ENCODE results near the gene CDH5.

CDH5 gene

DNA sequence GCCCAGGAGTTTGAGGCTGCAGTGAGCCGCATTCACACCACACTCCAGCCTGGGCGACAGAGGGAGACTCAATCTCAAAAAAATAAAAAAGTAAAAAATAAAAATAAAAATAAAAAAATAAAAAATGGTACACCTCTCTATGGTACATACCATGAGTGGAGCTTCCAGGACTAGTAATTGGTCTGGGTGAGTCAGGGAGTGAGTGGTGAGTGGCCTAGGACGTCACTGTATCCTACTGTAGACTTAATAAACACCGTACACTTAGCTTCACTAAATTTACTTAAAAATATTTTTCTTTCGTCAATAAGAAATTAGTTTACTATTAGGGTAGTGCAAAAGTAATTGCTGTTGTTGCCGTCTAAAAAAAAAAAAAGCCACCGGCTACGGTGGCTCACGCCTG is 9.0 kb downstream of the CDH5 start:
- DNase-seq, result no peak

DNA sequence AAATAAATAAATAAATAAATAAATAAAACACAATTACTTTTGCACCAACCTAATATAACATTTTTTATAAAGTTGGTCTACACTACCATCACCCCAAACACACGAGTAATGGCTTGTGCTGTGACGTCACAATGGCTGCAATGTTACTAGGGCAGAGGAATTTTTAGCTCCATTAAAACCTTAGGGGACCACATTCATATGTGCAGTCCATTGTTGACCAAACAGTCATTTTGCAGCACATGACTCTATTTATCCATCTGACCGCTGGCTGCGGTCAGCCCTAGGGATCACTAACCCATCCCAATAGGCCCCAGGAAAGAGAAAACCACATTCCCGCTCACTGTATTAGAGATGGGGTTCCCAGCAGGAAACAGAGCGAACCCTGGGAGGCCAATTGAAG is 9.6 kb downstream of the CDH5 start:
- DNase-seq, result no peak

DNA sequence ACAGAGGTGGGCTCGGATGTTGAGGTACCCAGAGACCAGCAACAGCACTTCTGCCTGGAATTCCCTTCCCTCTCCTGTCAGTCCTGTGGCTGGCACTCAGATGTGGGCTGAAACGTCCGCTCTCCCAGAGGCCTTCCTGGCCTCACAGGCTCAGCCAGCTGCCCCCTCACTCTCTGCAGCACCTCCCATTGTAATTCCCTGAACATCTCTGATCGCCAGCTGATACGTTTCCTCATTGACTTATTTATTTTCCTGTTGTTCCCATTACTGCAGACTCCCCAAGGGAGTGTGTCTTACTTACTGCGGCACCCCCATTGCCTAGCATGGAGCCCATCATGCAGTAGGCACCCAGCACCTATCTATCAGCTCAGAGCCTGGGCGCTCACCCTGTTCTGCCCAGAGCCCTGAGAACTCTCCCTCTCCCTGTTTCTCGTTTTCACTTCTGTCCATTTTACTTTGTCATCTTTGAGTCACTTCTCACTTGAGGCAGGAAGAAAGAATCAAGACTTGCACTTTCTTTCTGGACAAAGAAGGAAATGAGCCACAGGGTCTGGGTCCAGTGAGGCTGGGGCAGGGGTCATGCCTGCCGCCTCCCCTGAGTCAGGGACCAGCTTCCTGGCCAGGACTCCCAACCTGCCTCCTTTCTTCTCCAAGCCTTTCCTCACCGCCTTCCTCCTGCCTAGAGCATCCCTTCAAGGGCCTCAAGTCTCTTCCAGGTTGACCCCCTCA is 10.2 kb downstream of the CDH5 start:
- DNase-seq, result no peak

DNA sequence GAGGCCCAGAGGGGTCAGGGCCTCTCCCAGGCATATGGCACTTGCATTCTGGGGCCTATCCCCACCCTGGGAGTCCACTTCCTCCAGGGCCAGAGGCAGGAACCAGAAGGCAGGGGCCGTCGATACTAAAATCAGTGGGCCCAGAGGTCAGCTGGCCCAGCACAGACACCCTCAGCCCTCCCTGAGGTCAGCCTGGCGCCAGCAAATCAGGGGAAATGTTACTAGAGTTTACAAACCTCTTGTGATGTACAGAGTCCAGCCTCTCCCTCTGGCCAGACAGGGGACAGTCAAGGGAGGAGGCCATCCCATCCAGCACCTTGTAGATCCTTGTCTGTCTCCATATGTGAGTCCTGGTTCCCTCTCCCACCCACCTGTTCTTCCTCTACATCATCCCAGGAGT is 10.8 kb downstream of the CDH5 start:
- no peak for DNase-seq

DNA sequence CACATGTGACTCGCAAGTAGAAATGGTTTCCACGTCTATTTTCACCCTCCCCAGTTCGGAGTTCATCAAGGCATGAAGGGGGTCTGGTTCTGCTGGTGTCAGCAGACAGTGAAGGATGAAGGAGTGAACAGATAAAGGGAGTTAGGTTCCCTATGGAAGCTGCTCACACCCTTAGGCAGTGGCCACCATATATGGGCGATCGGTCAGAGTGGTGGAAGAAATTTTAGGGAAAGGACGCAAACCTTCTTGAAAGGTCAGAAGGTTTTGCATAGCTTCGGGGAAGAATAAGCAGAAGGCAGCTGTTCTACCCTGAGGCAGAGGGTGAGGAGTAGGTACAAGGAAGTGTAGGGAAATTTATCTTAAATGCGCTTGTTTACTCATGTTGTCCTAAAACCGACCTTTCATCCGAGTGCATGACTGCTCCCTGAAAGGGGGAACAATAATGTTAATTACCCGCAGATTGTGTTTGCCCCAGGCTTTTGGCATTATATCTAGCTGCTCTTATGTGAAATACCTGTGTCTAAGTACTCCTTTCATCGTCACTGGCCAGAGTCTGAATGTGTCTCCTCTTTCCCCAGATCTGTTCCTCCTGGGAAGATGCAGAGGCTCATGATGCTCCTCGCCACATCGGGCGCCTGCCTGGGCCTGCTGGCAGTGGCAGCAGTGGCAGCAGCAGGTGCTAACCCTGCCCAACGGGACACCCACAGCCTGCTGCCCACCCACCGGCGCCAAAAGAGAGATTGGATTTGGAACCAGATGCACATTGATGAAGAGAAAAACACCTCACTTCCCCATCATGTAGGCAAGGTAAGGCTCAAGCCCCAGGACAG is 12.5 kb downstream of the CDH5 start:
- DNase-seq, result no peak

DNA sequence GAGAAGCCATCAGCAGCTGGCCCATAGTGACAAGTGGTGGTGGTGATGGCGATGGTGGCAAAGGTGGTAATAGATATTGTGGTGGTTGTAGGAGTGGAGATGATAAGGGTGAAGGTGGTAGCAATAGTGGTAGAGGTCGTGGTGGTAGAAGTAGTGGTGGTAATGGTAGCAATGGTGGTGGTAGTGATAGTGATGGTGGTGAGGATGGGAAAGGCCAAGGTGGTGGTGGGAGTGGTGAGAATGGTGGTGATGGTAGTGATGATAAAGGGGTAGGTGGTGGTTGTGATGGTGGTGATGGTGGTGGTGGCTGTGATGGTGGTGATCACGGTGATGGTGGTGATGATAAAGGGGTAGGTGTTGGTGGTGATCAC is 13.1 kb downstream of the CDH5 start:
- no peak for DNase-seq

DNA sequence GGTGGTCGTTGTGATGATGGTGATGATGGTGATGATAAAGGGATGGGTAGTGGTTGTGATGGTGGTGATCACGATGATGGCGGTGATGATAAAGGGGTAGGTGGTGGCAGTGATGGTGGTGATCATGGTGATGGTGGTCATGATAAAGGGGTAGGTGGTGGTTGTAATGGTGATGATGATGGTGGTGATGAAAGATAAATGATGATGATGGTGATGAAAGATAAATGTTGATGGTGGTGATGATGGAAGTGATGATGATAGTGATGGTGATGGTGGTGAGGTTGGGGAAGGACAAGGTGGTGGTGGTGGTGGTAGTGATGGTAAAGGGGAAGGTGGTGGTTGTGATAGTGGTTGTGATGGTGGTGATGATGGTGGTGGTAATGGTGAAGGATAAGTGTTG is 13.9 kb downstream of the CDH5 start:
- DNase-seq, result no peak

DNA sequence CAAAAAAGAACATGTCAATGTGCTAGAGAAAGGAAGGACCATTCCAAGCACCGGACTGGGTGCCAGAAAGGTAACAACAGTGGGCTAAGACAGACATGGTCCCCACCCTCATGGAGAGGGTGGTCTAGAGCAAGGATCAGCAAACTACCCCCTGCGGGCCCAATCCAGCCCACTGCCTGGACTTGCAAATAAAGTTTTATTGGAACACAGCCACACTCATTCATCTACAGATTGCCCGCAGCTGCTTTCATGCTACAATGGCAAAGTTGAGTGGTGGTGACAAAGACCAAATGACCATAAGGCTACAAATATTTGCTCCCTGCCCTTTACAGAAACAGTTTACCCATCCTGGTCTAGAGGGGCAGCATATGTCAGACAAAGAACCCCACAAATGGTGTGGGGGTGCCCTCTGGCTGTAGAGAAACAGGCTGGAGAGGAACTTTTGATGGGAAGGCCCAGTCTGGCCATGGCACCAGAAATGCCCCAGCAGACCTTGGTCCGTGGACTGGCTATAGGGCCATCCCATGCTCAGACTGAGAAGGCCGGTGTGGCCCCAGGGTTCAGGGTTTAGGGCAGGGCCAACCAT is 15.2 kb downstream of the CDH5 start:
- DNase-seq, result no peak

DNA sequence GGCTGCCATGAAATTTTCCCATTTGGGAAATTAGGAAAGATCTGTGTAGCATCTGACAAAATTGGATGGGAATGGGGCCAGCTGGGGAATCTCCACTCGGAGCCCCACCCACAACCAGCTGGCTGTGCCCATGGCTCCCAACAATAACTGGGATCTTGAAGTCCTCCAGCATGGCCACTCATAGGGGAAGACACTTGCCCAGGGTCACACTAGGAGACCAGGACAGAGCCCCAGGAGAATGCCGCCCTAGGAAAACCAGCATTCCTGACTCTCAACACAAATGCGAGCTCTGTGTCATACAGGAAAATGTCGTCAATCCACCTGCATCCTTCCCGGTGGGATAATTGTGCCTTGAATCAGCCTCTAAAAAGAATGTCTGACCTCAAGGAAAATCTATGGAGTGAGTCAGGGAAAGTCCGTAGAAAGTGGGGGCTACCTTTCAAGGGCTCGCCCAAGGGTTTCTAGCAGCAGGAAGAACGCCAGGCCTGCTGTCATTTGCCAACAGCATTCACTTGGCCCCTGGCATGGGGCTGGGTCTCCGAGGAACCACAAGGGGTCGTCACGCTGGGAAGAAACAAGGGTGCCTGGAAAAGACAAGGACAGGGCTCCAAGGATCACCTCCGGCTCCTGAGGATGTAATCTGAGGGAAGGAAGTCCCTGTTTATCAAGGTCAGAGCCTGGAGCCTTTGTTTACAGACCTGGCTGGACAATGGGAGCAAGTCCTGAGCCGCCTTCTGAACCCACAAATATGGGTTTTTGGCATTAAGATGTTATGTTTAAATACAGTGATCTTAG is 15.9 kb downstream of the CDH5 start:
- no peak for DNase-seq

DNA sequence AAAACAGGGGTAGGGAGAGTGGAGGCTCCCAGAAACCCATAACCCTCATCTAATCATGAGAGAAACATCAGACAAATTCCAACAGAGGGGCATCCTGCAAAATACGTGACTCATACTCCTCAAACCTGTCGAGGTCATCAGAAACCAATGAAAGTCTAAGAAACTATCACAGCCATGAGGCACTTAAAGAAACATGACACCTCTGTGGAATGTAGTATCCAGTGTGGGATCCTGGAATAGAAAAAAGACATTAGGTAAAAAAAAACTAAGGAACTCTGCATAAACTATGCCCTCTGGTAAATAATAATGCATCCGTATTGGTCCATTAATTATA is 16.4 kb downstream of the CDH5 start:
- DNase-seq, result no peak

DNA sequence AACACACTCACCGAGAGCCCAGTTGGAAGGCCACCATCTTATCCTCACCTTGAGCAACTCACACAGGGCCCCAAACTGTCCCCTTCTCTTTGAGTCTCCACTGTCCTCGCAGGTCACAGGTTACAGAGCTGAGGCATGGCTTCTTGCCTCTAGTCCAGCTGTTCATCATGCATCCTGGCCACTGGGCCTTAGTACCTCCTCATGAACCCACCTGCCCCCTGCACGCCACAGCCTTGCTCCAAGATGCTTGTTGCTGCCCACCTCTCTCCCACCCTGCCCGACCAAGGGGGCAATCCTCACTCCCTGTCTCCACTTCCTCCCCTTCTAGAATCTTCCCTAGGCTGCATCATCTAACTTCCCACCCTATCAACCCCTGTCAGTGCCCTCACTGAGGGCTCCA is 17.1 kb downstream of the CDH5 start:
- no peak for DNase-seq

DNA sequence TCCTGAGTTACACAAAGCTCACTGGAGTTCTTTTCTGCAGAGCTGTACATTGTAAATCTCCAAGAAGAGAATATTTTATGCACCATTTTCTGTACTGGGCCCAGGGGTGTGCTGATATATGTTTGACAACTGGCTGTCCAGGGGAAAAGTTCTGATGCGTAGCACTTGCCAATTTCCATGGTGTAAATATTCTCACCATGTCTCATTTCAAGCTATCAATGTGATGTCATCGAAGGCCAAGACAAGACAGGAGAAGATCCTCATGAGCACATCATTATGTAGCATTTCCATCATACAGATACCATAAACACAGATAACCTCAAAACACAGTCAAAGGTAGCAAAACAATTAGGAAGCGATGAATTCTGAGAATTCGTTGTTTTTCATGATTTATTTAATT is 18.9 kb downstream of the CDH5 start:
- DNase-seq, result no peak

DNA sequence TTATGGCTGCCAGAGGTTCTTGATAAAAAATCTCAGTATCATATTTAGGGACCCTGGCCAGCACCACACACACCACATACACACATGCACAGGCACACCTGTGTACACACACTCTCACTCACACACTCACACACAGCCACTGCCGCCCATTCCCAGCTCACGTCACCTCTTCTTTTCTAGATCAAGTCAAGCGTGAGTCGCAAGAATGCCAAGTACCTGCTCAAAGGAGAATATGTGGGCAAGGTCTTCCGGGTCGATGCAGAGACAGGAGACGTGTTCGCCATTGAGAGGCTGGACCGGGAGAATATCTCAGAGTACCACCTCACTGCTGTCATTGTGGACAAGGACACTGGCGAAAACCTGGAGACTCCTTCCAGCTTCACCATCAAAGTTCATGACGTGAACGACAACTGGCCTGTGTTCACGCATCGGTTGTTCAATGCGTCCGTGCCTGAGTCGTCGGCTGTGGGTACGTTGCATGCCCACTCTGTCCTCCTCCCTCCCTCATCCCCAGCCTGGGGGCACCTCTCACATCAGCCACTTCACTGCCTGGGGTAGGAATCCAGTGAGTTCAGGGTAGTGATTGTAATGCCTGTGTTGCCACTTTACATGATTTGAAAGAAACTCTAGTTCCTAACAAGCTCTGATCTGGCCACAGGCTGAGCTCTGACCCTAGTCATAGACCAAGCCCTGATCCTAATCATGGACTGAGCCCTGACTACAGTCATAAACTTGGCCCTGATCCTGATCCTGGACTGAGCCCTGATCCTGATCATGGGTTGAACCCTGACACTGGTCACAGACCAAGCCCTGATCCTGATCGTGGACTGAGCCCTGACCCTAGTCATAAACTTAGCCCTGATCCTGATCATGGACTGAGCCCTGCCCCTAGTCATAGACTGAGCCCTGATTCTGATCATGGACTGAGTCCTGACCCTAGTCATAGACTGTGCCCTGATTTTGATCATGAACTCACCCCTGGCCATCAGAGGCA is 20.4 kb downstream of the CDH5 start:
- no peak for DNase-seq

DNA sequence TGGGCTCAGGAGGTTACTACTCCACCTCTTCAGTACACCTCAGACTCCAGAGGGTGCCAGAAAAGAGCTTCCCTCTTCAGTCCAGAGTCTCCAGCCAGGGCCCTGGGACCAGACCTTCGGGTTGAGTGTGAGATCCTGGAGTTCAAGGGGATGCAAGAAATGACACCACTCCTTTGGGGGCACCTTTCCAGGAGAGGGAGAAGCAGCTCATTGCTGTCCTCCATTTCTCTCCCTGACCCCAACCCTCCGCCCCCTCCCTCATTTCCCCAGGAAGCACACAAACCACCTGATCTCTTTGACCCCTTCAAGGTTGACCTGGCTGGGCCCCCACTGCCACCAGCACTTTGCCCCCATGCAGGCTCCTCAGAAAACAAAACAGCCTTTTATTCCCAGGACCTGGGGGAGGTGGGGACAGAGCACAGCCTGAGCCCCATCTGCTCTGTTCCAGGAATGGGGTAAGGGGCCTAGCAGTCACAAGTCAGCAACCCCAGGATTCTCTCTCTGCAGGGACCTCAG is 21.4 kb downstream of the CDH5 start:
- no peak for DNase-seq

DNA sequence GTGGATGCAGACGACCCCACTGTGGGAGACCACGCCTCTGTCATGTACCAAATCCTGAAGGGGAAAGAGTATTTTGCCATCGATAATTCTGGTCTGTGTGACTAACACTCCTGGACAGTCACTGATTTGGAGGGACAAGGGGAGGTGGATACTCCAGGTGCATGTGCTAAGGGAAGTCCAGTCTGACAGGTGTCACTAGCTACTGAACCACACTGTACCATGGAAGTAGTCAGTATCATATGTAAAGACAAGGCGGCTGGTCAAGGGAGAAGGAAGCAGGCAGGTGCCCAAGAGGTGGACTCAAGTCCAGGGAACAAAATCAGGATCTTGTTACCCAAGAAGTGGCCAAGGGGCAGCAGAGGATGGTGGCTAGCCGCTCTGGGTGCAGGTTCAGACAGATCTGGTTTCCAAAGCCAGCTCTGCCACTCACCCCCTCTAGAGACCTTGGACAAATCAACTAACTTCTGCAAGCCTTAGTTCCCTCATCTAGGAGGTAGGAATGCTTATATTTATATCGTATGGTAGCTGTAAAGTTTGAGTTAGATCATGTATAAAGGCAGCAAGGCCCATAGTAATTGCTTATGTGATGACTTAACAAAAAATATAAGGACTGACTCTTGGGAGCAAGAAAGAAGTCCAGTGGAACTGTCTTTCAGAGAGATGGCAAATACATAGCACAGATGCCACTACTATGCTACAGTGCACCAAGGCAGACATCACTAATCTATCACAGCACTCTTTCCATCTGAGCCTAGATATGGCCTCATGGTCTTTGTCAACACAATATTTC is 22.1 kb downstream of the CDH5 start:
- DNase-seq, result no peak

DNA sequence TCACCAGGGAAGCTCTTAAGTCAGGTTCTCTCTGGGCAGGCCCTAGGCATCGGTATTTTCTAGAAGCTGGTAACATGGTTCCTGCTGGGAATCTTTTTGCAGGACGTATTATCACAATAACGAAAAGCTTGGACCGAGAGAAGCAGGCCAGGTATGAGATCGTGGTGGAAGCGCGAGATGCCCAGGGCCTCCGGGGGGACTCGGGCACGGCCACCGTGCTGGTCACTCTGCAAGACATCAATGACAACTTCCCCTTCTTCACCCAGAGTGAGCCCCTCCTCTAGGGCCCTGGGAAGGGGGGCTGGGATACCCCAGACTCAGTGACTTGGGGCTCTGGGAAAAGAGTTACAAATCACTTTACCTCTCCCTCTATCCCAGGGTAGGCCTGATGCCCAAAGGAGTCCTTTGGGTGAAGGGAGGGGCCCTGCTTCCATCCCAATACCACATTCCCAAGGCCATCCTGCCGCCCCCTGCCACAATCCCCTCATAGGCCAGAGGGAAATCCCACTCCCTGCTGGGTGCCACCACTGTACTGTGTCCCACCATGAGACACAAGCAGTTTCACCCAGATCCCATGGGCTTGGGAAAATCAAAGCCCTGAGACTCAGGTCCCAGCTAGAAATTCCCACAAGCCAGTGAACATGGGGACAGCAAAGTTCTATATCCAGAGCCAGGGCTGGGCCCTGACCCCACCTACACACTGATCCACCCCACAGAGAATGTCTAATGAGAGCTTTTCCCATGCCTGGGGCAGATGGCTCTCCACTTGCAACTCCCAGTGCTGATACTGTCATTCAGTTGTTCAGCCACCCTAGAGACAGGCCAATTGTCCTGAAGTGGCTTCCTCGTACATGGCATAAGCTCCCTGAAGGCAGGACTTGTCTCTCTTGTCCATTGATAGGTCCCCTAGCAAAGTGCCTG is 23.0 kb downstream of the CDH5 start:
- DNase-seq, result no peak

DNA sequence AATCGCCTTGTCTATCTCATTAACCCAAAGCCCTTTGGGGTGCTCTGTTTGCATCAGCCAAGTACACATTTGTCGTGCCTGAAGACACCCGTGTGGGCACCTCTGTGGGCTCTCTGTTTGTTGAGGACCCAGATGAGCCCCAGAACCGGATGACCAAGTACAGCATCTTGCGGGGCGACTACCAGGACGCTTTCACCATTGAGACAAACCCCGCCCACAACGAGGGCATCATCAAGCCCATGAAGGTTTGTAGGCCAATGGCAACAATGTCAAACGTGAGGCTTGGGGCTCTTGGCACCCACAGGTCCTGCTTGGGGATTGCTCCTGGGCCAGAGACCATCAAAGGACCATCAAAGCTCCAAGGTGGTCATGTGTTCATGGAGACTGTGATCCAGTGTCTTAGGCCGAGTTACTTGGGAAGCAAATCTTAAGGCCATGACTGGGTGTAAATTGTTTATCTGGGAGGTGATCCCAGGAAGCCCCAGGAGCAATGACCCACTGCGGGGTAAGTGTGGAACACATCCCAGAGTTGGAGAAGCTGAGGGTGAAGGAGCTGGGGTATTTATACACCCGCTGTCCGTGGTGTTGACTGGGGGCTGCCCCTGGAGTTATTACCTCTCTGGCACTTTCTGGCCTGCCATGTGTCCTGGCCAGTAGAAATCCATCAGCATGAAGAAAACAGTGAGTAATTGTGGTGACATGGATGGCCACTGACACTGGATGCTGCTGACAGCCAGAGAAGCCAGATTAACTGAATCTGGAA is 24.0 kb downstream of the CDH5 start:
- no peak for DNase-seq

DNA sequence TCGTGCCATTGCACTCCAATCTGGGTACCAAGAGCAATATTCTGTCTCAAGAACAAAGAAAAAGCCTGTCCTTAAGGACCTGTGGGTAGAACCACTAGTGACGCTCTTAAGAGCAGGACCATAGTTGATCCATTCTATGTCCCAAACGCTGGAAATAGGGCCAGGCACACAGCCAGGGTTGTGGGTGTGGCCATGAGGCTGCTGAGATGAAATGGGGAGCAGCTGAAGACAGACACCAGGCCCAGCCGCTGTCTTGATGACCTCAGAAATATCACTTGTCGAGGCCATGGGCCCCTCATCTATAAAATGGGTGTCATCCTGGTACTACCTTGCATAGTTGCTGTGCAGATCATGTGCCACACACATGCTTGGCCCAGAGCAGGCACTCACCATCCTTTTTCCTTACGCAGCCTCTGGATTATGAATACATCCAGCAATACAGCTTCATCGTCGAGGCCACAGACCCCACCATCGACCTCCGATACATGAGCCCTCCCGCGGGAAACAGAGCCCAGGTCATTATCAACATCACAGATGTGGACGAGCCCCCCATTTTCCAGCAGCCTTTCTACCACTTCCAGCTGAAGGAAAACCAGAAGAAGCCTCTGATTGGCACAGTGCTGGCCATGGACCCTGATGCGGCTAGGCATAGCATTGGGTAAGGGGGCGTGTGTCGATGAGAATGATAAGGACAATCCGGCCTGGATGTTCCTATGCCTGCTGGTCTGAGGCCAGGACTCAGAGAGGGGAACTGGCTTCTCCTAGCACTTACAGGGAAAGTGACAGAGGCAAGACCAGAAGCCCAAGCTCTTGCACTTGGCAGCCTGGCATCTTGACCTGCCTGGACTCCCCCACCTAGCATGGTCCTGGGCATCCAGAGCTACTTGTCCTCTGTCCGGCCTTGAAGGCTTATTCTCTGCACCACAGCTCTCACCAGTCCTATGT is 25.5 kb downstream of the CDH5 start:
- DNase-seq, result no peak
